HCT116 (cell line): ENCODE data around the gene SLC6A8. TPM values are rescaled to one million over a fixed set of nuclear protein-coding genes. Genes with fewer than 3 reads are reported as not detected.

ENCODE experiments used
- ATAC-seq: fragments of 200-7000 bp; cut with Tn5 transposase; 2 replicates; pipeline ENCODE4 v1.9.1; 2020; ENCODE audit warnings: mild to moderate bottlenecking, moderate library complexity
- BruUV-seq: library from RNA; stranded (reverse); fragments of 400-500 nt; replicated peaks from 2 replicates; lab custom pipeline; 2021; lab: Mats Ljungman, UMichigan
- CTCF ChIA-PET: fragments of 300-600 bp; sonication (Branson Sonifier 250); formaldehyde crosslinking; loops from one replicate; lab custom pipeline; 2021; ENCODE audit warnings: antibody characterized with exemption; lab: Charles Lee
- POLR2A ChIA-PET: fragments of 300-600, 350-600 bp; sonication (Branson Sonifier 250); formaldehyde crosslinking; loops from one replicate; lab custom pipeline; 2021; ENCODE audit warnings: antibody characterized with exemption; lab: Charles Lee
- RAD21 ChIA-PET, 2 experiments: fragments of 300-600 bp; sonication (Branson Sonifier 250); formaldehyde crosslinking; loops; one replicate each; lab custom pipeline; 2023; ENCODE audit warnings: low total read pairs in 2 of 2; ENCODE audit not compliant: uncharacterized antibody in 2 of 2, unreplicated experiment in 2 of 2, low non-redundant PET in 1 of 2; lab: Charles Lee
- DNase-seq: peaks from one replicate; pipeline ENCODE4 v3.0.0-alpha.2; 2010; ENCODE audit warnings: low read depth, low spot score
- H2AFZ ChIP-seq: fragments of 200-600 bp; shearing (Covaris generic), sonication (generic); 2 replicates; pipeline ENCODE4 v1.6.1; 2017; ENCODE audit warnings: low read depth, mixed run types, mixed read lengths, antibody characterized with exemption, low read length; ENCODE audit not compliant: poor library complexity, severe bottlenecking
- H3K27ac ChIP-seq: 2 replicates; pipeline ENCODE4 v1.5.1; 2012; ENCODE audit warnings: low read depth, low read length
- H3K27me3 ChIP-seq: fragments of 200-600 bp; sonication (generic); 2 replicates; pipeline ENCODE4 v1.6.1; 2016; ENCODE audit warnings: mixed run types, low read length, mixed read lengths; ENCODE audit not compliant: insufficient read depth
- H3K36me3 ChIP-seq, 2 experiments: fragments of 200-500 bp in 1 of 2; fragments of 200-600 bp in 1 of 2; sonication (Bioruptor generic) in 1 of 2; sonication (generic) in 1 of 2; 2 replicates each; pipeline versions ENCODE4 v1.5.1 to v1.6.1; 2014 to 2016; ENCODE audit warnings: low read length in 2 of 2, inconsistent platforms in 1 of 2, mixed read lengths in 1 of 2, mixed run types in 1 of 2; ENCODE audit not compliant: insufficient read depth in 2 of 2, control insufficient read depth in 1 of 2
- H3K4me1 ChIP-seq, 2 experiments: fragments of 200-600 bp in 1 of 2; sonication (generic) in 1 of 2; 2 replicates each; pipeline versions ENCODE4 v1.5.1 to v1.6.1; 2012 to 2017; ENCODE audit warnings: low read length in 2 of 2, inconsistent platforms in 1 of 2, mild to moderate bottlenecking in 1 of 2, mixed read lengths in 1 of 2, mixed run types in 1 of 2, moderate library complexity in 1 of 2; ENCODE audit not compliant: insufficient read depth in 2 of 2, control insufficient read depth in 1 of 2
- H3K4me2 ChIP-seq: fragments of 200-600 bp; sonication (generic); 2 replicates; pipeline ENCODE4 v1.6.1; 2017; ENCODE audit warnings: mixed run types, low read length, mixed read lengths
- H3K4me3 ChIP-seq, 2 experiments: fragments of 200-600 bp in 1 of 2; sonication (generic) in 1 of 2; replicated peaks in 1 of 2; 2 replicates each; pipeline ENCODE4 v1.5.1; 2011 to 2016; ENCODE audit warnings: low read length in 2 of 2, control low read depth in 1 of 2, low read depth in 1 of 2, mild to moderate bottlenecking in 1 of 2, mixed read lengths in 1 of 2, mixed run types in 1 of 2
- H3K79me2 ChIP-seq: fragments of 200-600 bp; sonication (generic); 2 replicates; pipeline ENCODE4 v1.6.1; 2017; ENCODE audit warnings: mild to moderate bottlenecking, mixed run types, low read length, moderate library complexity, mixed read lengths; ENCODE audit not compliant: insufficient read depth
- H3K9ac ChIP-seq: fragments of 200-600 bp; sonication (generic); 2 replicates; pipeline ENCODE4 v1.6.1; 2016; ENCODE audit warnings: low read length, mixed read lengths
- H3K9me2 ChIP-seq: fragments of 200-600 bp; sonication (generic), shearing (Covaris generic); 2 replicates; pipeline ENCODE4 v1.6.1; 2017; ENCODE audit warnings: mixed run types, mild to moderate bottlenecking, moderate library complexity; ENCODE audit not compliant: insufficient read depth
- H3K9me3 ChIP-seq, 2 experiments: fragments of 200-500 bp in 1 of 2; fragments of 200-600 bp in 1 of 2; sonication (Bioruptor generic) in 1 of 2; sonication (generic) in 1 of 2; 2 replicates each; pipeline ENCODE4 v1.6.1; 2014 to 2017; ENCODE audit warnings: low read length in 2 of 2, mixed read lengths in 2 of 2, inconsistent platforms in 1 of 2, low read depth in 1 of 2, mild to moderate bottlenecking in 1 of 2, mixed run types in 1 of 2, moderate library complexity in 1 of 2; ENCODE audit not compliant: control insufficient read depth in 1 of 2, insufficient read depth in 1 of 2
- H4K20me1 ChIP-seq: fragments of 200-600 bp; sonication (generic), shearing (Covaris generic); 2 replicates; pipeline ENCODE4 v1.6.1; 2017; ENCODE audit warnings: mixed run types, mild to moderate bottlenecking, moderate library complexity; ENCODE audit not compliant: insufficient read depth
- CBX3 ChIP-seq: IDR thresholded peaks from 2 replicates; pipeline ENCODE4 v1.6.1; 2012; ENCODE audit warnings: low read depth
- CEBPB ChIP-seq: IDR thresholded peaks from 2 replicates; pipeline ENCODE4 v1.6.1; 2012; ENCODE audit warnings: low read depth
- EGR1 ChIP-seq: IDR thresholded peaks from 2 replicates; pipeline ENCODE4 v1.6.1; 2012; ENCODE audit warnings: low read depth
- ELF1 ChIP-seq: IDR thresholded peaks from 2 replicates; pipeline ENCODE4 v1.6.1; 2012; ENCODE audit warnings: low read depth, borderline replicate concordance
- EZH2 ChIP-seq: fragments of 200-600 bp; sonication (generic); IDR thresholded peaks from 2 replicates; pipeline ENCODE4 v1.6.1; 2017; ENCODE audit warnings: antibody characterized with exemption, mixed run types
- EZH2phosphoT487 ChIP-seq: fragments of 200-600 bp; IDR thresholded peaks from 2 replicates; pipeline ENCODE4 v1.6.1; 2018; ENCODE audit warnings: antibody characterized with exemption, borderline replicate concordance
- FOSL1 ChIP-seq: IDR thresholded peaks from 2 replicates; pipeline ENCODE4 v1.6.1; 2012; ENCODE audit warnings: low read depth
- JUND ChIP-seq: IDR thresholded peaks from 2 replicates; pipeline ENCODE4 v1.6.1; 2012
- POLR2A ChIP-seq: IDR thresholded peaks from 2 replicates; pipeline ENCODE4 v1.7.0; 2011; ENCODE audit warnings: borderline replicate concordance; ENCODE audit not compliant: insufficient read depth, insufficient read length; ENCODE audit errors: extremely low read depth
- POLR2AphosphoS5 ChIP-seq: IDR thresholded peaks from 2 replicates; pipeline ENCODE4 v1.6.1; 2011; ENCODE audit warnings: mild to moderate bottlenecking, low read depth, low read length, moderate library complexity
- RAD21 ChIP-seq: IDR thresholded peaks from 2 replicates; pipeline ENCODE4 v1.6.1; 2012; ENCODE audit warnings: low read depth, mild to moderate bottlenecking
- SIN3A ChIP-seq: IDR thresholded peaks from 2 replicates; pipeline ENCODE4 v1.6.1; 2012; ENCODE audit warnings: low read depth
- SP1 ChIP-seq: IDR thresholded peaks from 2 replicates; pipeline ENCODE4 v1.6.1; 2012; ENCODE audit warnings: low read depth
- SRF ChIP-seq: IDR thresholded peaks from 2 replicates; pipeline ENCODE4 v1.6.1; 2012; ENCODE audit warnings: low read depth
- TCF7L2 ChIP-seq: IDR thresholded peaks from 2 replicates; pipeline ENCODE4 v1.7.0; 2011; ENCODE audit warnings: borderline replicate concordance, inconsistent platforms; ENCODE audit not compliant: insufficient read depth, insufficient read length; ENCODE audit errors: extremely low read depth
- YY1 ChIP-seq: IDR thresholded peaks from 2 replicates; pipeline ENCODE4 v1.6.1; 2011; ENCODE audit warnings: low read length, low read depth, moderate library complexity, mild to moderate bottlenecking; ENCODE audit not compliant: insufficient replicate concordance; ENCODE audit errors: extremely low read depth
- ZFX ChIP-seq: fragments of 450-650 bp; IDR thresholded peaks from 2 replicates; pipeline ENCODE4 v1.6.1; 2017
- ZNF274 ChIP-seq: fragments of 200-500 bp; sonication (Bioruptor generic); IDR thresholded peaks from 2 replicates; pipeline ENCODE4 v1.6.1; 2014; ENCODE audit warnings: mild to moderate bottlenecking, low read depth, low read length, inconsistent platforms
- intact Hi-C: fragments of 100-400 bp; cut with micrococcal nuclease; formaldehyde crosslinking; loops from 2 replicates; pipeline ENCODE4 v1.10.0; 2022
- total RNA-seq: library from RNA; stranded (reverse); gene quantifications from one replicate; pipeline ENCODE4 v1.2.1, GENCODE V29; 2021; ENCODE audit not compliant: unreplicated experiment
- TF ChIP-seq, protein P1 (sequence below): IDR thresholded peaks from 2 replicates; pipeline ENCODE4 v1.6.1; 2011; ENCODE audit warnings: mild to moderate bottlenecking, low read length, moderate library complexity; ENCODE audit not compliant: insufficient replicate concordance; ENCODE audit errors: extremely low read depth
- TF ChIP-seq, protein P2 (sequence below): IDR thresholded peaks from 2 replicates; pipeline ENCODE4 v1.6.1; 2012

Gene SLC6A8
- total RNA-seq, 1 experiment from 2014 or later, result 101 TPM

DNA sequence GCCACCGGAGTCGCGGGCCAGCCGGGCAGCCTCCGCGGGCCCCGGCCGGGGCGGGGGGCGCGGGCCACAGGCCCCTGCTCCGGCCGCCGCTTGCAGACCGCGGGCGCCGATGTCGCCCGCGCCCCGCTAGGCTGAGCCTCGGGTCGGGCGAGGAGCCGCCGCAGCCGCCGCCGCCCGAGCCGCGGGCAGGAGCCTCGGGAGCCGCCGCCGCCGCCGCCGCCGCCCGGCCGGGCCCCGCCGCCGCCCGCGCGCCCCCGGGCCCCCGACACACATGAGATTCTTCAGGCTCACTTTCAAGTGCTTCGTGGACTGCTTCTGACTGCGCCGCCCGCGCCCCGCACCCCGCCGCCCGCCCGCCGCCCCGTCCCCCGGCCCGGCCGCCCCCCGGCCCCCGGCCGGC lies 345 bp downstream of the SLC6A8 start:
- CTCF ChIA-PET, result interaction anchor here (1.2 kb wide), 1 partner anchor 19 kb away, joined by 7 read pairs; no protein-coding TSS in a partner anchor

More for the DNA sequence above, 345 bp downstream of the SLC6A8 start:
- ATAC-seq (peak; percentile 7), DNase-seq (no peak)
- POLR2A ChIA-PET, result no interaction called here
- Histone ChIP-seq H3K9me3 (no peaks in the 10 kb centered on the region), H3K79me2 (peaks cover 22% of the 10 kb centered on the region), H3K4me2 (no peak overlapping the region), H3K9me2 (no peaks in the 10 kb centered on the region), H3K4me1 (peaks cover 4 to 24% of the 10 kb centered on the region in 2 experiments; a peak in 3 of 4 replicates), H3K36me3 (no peaks in the 10 kb centered on the region), H2AFZ (no peak overlapping the region), H3K27ac (peak overlapping the region; percentile 38; the same call in 1 of the 2 replicates), H3K9ac (no peak overlapping the region), H3K4me3 (no peak overlapping the region), H3K27me3 (no peaks in the 10 kb centered on the region), H4K20me1 (no peaks in the 10 kb centered on the region)
- RAD21 ChIA-PET, result no interaction called here
- BruUV-seq, result no TSS peak
- TF ChIP-seq, protein P1, sequence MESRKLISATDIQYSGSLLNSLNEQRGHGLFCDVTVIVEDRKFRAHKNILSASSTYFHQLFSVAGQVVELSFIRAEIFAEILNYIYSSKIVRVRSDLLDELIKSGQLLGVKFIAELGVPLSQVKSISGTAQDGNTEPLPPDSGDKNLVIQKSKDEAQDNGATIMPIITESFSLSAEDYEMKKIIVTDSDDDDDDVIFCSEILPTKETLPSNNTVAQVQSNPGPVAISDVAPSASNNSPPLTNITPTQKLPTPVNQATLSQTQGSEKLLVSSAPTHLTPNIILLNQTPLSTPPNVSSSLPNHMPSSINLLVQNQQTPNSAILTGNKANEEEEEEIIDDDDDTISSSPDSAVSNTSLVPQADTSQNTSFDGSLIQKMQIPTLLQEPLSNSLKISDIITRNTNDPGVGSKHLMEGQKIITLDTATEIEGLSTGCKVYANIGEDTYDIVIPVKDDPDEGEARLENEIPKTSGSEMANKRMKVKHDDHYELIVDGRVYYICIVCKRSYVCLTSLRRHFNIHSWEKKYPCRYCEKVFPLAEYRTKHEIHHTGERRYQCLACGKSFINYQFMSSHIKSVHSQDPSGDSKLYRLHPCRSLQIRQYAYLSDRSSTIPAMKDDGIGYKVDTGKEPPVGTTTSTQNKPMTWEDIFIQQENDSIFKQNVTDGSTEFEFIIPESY, result no peak
- TF ChIP-seq RAD21, result no peak
- TF ChIP-seq TCF7L2, result no peak
- no peak for TF ChIP-seq FOSL1
- TF ChIP-seq POLR2AphosphoS5, result no peak
- TF ChIP-seq, protein P2, sequence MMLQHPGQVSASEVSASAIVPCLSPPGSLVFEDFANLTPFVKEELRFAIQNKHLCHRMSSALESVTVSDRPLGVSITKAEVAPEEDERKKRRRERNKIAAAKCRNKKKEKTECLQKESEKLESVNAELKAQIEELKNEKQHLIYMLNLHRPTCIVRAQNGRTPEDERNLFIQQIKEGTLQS, result no peak
- no peak for TF ChIP-seq SIN3A
- no peak for TF ChIP-seq SRF
- no peak for TF ChIP-seq CBX3
- TF ChIP-seq CEBPB, result no peak
- TF ChIP-seq YY1, result no peak
- no peak for TF ChIP-seq JUND
- TF ChIP-seq ELF1, result no peak
- no peak for TF ChIP-seq EZH2
- TF ChIP-seq POLR2A, result no peak
- TF ChIP-seq ZNF274, result no peak
- no peak for TF ChIP-seq SP1
- no peak for TF ChIP-seq EGR1
- TF ChIP-seq ZFX, result no peak
- TF ChIP-seq EZH2phosphoT487, result no peak
- intact Hi-C loops, result no loop called here
